LNCaP clone FGC (cell line): Measurements from ENCODE around the gene SURF4.

Source experiments
- DNase-seq: peaks from one replicate; pipeline ENCODE4 v3.0.0-alpha.2; 2011; ENCODE audit warnings: low read depth
- H3K4me3 ChIP-seq: 2 replicates; pipeline ENCODE4 v1.5.1; 2011; ENCODE audit warnings: mild to moderate bottlenecking, low read depth, low read length, control low read depth
- CTCF ChIP-seq: IDR thresholded peaks from 2 replicates; pipeline ENCODE4 v1.5.1; 2012; ENCODE audit warnings: mild to moderate bottlenecking; ENCODE audit not compliant: control insufficient read depth, insufficient read depth; ENCODE audit errors: extremely low read depth

The SURF4 gene

GRCh38 chr9:133346021-133346785, 29.7 kb downstream of the SURF4 start:
- DNase-seq: no peak
- no peak for TF ChIP-seq CTCF
- H3K4me3 ChIP-seq: peak overlapping the region; percentile 97

- no peak overlapping the region for H3K4me3 ChIP-seq
- DNase-seq: no peak
- TF ChIP-seq CTCF: no peak
These were observed 30.3 kb downstream of the SURF4 start for GRCh38 chr9:133345596-133345995.

- TF ChIP-seq CTCF: no peak
- DNase-seq: no peak
- no peak overlapping the region for H3K4me3 ChIP-seq
These were observed 30.9 kb downstream of the SURF4 start for GRCh38 chr9:133344979-133345378.

- H3K4me3 ChIP-seq: no peak overlapping the region
- no peak for DNase-seq
- no peak for TF ChIP-seq CTCF
These were observed 31.8 kb downstream of the SURF4 start for GRCh38 chr9:133344071-133344470.

GRCh38 chr9:133342570-133342969, 33.3 kb downstream of the SURF4 start:
- 0 out of 2 replicates have a peak, but pooled peaks have one; percentile 16 for TF ChIP-seq CTCF
- no peak overlapping the region for H3K4me3 ChIP-seq
- DNase-seq: no peak

- no peak for TF ChIP-seq CTCF
- no peak overlapping the region for H3K4me3 ChIP-seq
- DNase-seq: no peak
These were observed 33.8 kb downstream of the SURF4 start for GRCh38 chr9:133342069-133342406.
